Measurements from ENCODE around the gene JMJD7. TPM values are rescaled to one million over a fixed set of nuclear protein-coding genes. Genes with fewer than 3 reads are reported as not detected.

JMJD7 gene
- total and polyA plus RNA-seq, 2 donors (not counting 1 experiment from before 2014, with no cell fraction given) = 33.4 to 43.9 TPM

- peaks cover 24% of the 10 kb centered on the region for H3K4me1 Mint-ChIP-seq
- Histone ChIP-seq H3K27me3 (replicated peaks in 1 of 4; ENCODE audit: control extremely low read depth in 1 of 4, control insufficient read depth in 3 of 4, insufficient read depth in 4 of 4, low read length in 3 of 4) (no peaks in the 10 kb centered on the region), H4K20me1 (ENCODE audit: control insufficient read depth, insufficient read depth, low read length, poor library complexity, severe bottlenecking) (peaks cover 53% of the 10 kb centered on the region), H3K4me2 (replicated peaks; ENCODE audit: low read depth, low read length, poor library complexity, severe bottlenecking) (no peak overlapping the region), H3K27ac (ENCODE audit: low read length in 2 of 2) (no peak overlapping the region), H3K36me3 (replicated peaks in 1 of 2; ENCODE audit: control extremely low read depth in 1 of 2, control insufficient read depth in 1 of 2, extremely low read depth in 1 of 2, insufficient read depth in 2 of 2, low read length in 1 of 2) (peaks cover 0 to 7% of the 10 kb centered on the region in 2 experiments), H3K79me2 (ENCODE audit: control insufficient read depth, insufficient read depth, low read length) (peaks cover 43% of the 10 kb centered on the region), H3K9me3 (ENCODE audit: control extremely low read depth in 1 of 3, control insufficient read depth in 2 of 3, insufficient read depth in 1 of 3, low read length in 2 of 3) (no peaks in the 10 kb centered on the region), H3K9ac (ENCODE audit: low read length) (no peak overlapping the region), H2AFZ (ENCODE audit: insufficient read depth, low read depth, low read length, poor library complexity, severe bottlenecking) (no peak overlapping the region), H3K4me3 (ENCODE audit: control extremely low read depth in 1 of 5, extremely low read depth in 1 of 5, insufficient read depth in 1 of 5, low read depth in 2 of 5, low read length in 4 of 5) (no peak overlapping the region), H3K4me1 (ENCODE audit: control insufficient read depth in 2 of 2, insufficient read depth in 2 of 2, low read length in 2 of 2) (peaks cover 16 to 26% of the 10 kb centered on the region in 2 donors)
- ChIA-PET POLR2A (no interaction called here), CTCF (interaction anchor here (2.0 kb wide), 2 partner anchors 21 to 59 kb away, joined by 7 to 12 read pairs; partner anchors contain the start of gene MAPKBP1)
- H3K27me3 Mint-ChIP-seq = no peaks in the 10 kb centered on the region
- ATAC-seq (ENCODE audit: low read depth) (no peak), DNase-seq (no peak)
- H3K4me3 Mint-ChIP-seq = no peak overlapping the region
- no peak for TF ChIP-seq EZH2 (IDR thresholded peaks at IDR 0.05; ENCODE audit: borderline replicate concordance, insufficient read depth, low read depth, low read length, poor library complexity, severe bottlenecking)
- TF ChIP-seq, protein P1, sequence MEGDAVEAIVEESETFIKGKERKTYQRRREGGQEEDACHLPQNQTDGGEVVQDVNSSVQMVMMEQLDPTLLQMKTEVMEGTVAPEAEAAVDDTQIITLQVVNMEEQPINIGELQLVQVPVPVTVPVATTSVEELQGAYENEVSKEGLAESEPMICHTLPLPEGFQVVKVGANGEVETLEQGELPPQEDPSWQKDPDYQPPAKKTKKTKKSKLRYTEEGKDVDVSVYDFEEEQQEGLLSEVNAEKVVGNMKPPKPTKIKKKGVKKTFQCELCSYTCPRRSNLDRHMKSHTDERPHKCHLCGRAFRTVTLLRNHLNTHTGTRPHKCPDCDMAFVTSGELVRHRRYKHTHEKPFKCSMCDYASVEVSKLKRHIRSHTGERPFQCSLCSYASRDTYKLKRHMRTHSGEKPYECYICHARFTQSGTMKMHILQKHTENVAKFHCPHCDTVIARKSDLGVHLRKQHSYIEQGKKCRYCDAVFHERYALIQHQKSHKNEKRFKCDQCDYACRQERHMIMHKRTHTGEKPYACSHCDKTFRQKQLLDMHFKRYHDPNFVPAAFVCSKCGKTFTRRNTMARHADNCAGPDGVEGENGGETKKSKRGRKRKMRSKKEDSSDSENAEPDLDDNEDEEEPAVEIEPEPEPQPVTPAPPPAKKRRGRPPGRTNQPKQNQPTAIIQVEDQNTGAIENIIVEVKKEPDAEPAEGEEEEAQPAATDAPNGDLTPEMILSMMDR (IDR thresholded peaks at IDR 0.05) = no peak
- no peaks in the 10 kb centered on the region for H3K9me3 Mint-ChIP-seq (ENCODE audit: insufficient read depth)
- WGBS (ENCODE audit: insufficient coverage) = 95% methylated on average over 10 of the region's 10 CpGs
- intact Hi-C loops (cut with micrococcal nuclease) = no loop called here
- H3K27ac Mint-ChIP-seq = no peak overlapping the region
Measured at GRCh38 chr15:41832208-41832607, 4.3 kb downstream of the JMJD7 start.

DNA sequence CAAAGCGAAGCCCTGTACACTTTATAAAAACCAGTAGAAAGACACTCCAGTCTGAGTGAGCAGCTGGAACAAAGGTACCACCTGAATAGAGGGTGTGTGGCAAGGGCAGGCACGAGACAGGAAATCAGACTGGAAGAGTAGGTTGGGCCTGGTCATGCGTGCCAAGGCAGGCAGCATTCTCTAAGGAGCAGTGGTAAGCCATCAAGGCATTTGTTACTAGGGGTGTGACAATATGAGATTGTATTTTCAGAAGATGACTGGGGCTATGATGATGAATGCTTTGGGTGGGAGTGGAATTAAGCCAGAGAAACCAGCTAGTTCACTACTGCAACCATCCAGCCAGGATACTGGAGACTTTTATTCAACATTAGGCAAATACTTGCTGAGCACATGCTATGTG lies 5.0 kb downstream of the JMJD7 start:
- no peak for ATAC-seq (ENCODE audit: low read depth)
- H3K4me3 ChIP-seq (ENCODE audit: control extremely low read depth in 1 of 5, extremely low read depth in 1 of 5, insufficient read depth in 1 of 5, low read depth in 2 of 5, low read length in 4 of 5) = no peak overlapping the region
- no peaks in the 10 kb centered on the region for H3K9me3 ChIP-seq (ENCODE audit: control extremely low read depth in 1 of 3, control insufficient read depth in 2 of 3, insufficient read depth in 1 of 3, low read length in 2 of 3)
- no peak overlapping the region for H3K4me3 Mint-ChIP-seq
- peaks cover 14 to 22% of the 10 kb centered on the region in 2 donors for H3K4me1 ChIP-seq (ENCODE audit: control insufficient read depth in 2 of 2, insufficient read depth in 2 of 2, low read length in 2 of 2)
- H4K20me1 ChIP-seq (ENCODE audit: control insufficient read depth, insufficient read depth, low read length, poor library complexity, severe bottlenecking) = peaks cover 53% of the 10 kb centered on the region
- peaks cover 0 to 7% of the 10 kb centered on the region in 2 experiments for H3K36me3 ChIP-seq (replicated peaks in 1 of 2; ENCODE audit: control extremely low read depth in 1 of 2, control insufficient read depth in 1 of 2, extremely low read depth in 1 of 2, insufficient read depth in 2 of 2, low read length in 1 of 2)
- no peaks in the 10 kb centered on the region for H3K27me3 Mint-ChIP-seq
- TF ChIP-seq EZH2 (IDR thresholded peaks at IDR 0.05; ENCODE audit: borderline replicate concordance, insufficient read depth, low read depth, low read length, poor library complexity, severe bottlenecking) = no peak
- TF ChIP-seq, protein P1 (IDR thresholded peaks at IDR 0.05) = no peak
- no peaks in the 10 kb centered on the region for H3K27me3 ChIP-seq (replicated peaks in 1 of 4; ENCODE audit: control extremely low read depth in 1 of 4, control insufficient read depth in 3 of 4, insufficient read depth in 4 of 4, low read length in 3 of 4)
- no peak for DNase-seq
- POLR2A ChIA-PET = no interaction called here
- CTCF ChIA-PET = interaction anchor here (0.6 to 2.0 kb wide), 3 partner anchors 21 to 471 kb away, joined by 3 to 12 read pairs (median 7); partner anchors contain the start of gene MAPKBP1
- peaks cover 43% of the 10 kb centered on the region for H3K79me2 ChIP-seq (ENCODE audit: control insufficient read depth, insufficient read depth, low read length)
- no peak overlapping the region for H2AFZ ChIP-seq (ENCODE audit: insufficient read depth, low read depth, low read length, poor library complexity, severe bottlenecking)
- no peak overlapping the region for H3K9ac ChIP-seq (ENCODE audit: low read length)
- H3K27ac ChIP-seq (ENCODE audit: low read length in 2 of 2) = no peak overlapping the region
- intact Hi-C loops (cut with micrococcal nuclease) = no loop called here
- H3K27ac Mint-ChIP-seq = no peak overlapping the region
- H3K4me1 Mint-ChIP-seq = peaks cover 21% of the 10 kb centered on the region
- peak overlapping the region; percentile 25 for H3K4me2 ChIP-seq (replicated peaks; ENCODE audit: low read depth, low read length, poor library complexity, severe bottlenecking)
- no peaks in the 10 kb centered on the region for H3K9me3 Mint-ChIP-seq (ENCODE audit: insufficient read depth)
- 0% methylated on average over 2 of the region's 3 CpGs for WGBS (ENCODE audit: insufficient coverage)

All from B cell (primary cell).